Mesendoderm (in vitro differentiated cells): ENCODE measurements around the gene SEC24C.

ENCODE experiments used
- DNase-seq: peaks from one replicate; pipeline ENCODE4 v3.0.0; 2013
- H2AK5ac ChIP-seq: 2 replicates; pipeline ENCODE4 v1.6.1; 2013; ENCODE audit warnings: low read length, inconsistent platforms
- H2BK120ac ChIP-seq: 2 replicates; pipeline ENCODE4 v1.6.1; 2013; ENCODE audit warnings: low read depth, mild to moderate bottlenecking, low read length, moderate library complexity, mixed read lengths
- H2BK15ac ChIP-seq: replicated peaks from 2 replicates; pipeline ENCODE4 v1.6.1; 2013; ENCODE audit warnings: low read depth, mild to moderate bottlenecking, moderate library complexity
- H2BK5ac ChIP-seq: 2 replicates; pipeline ENCODE4 v1.6.1; 2013; ENCODE audit warnings: low read length, inconsistent platforms
- H3K18ac ChIP-seq: 2 replicates; pipeline ENCODE4 v1.6.1; 2013; ENCODE audit warnings: mild to moderate bottlenecking, low read length, mixed read lengths
- H3K23ac ChIP-seq: one replicate; pipeline ENCODE4 v1.6.1; 2013; ENCODE audit warnings: low read length
- H3K27ac ChIP-seq: 2 replicates; pipeline ENCODE4 v1.5.1; 2013; ENCODE audit warnings: low read depth, mild to moderate bottlenecking, inconsistent platforms, low read length, moderate library complexity
- H3K27me3 ChIP-seq: 2 replicates; pipeline ENCODE4 v1.6.1; 2013; ENCODE audit warnings: low read length, control low read depth, mild to moderate bottlenecking, inconsistent platforms; ENCODE audit not compliant: insufficient read depth, poor library complexity
- H3K36me3 ChIP-seq: 2 replicates; pipeline ENCODE4 v1.6.1; 2013; ENCODE audit warnings: low read length, inconsistent platforms; ENCODE audit not compliant: control insufficient read depth, insufficient read depth
- H3K4ac ChIP-seq: one replicate; pipeline ENCODE4 v1.6.1; 2013; ENCODE audit warnings: low read depth, mild to moderate bottlenecking, low read length, moderate library complexity
- H3K4me1 ChIP-seq: 2 replicates; pipeline ENCODE4 v1.6.1; 2013; ENCODE audit warnings: low read depth, low read length, inconsistent platforms; ENCODE audit not compliant: control insufficient read depth
- H3K4me2 ChIP-seq: 2 replicates; pipeline ENCODE4 v1.6.1; 2013; ENCODE audit warnings: low read length
- H3K4me3 ChIP-seq: 2 replicates; pipeline ENCODE4 v1.5.1; 2013; ENCODE audit warnings: mild to moderate bottlenecking, low read length
- H3K56ac ChIP-seq: one replicate; pipeline ENCODE4 v1.6.1; 2013; ENCODE audit warnings: low read length
- H3K79me1 ChIP-seq: 2 replicates; pipeline ENCODE4 v1.6.1; 2013; ENCODE audit warnings: low read length, inconsistent platforms
- H3K79me2 ChIP-seq: 2 replicates; pipeline ENCODE4 v1.6.1; 2013; ENCODE audit warnings: mild to moderate bottlenecking, low read length; ENCODE audit not compliant: control insufficient read depth, insufficient read depth
- H3K9ac ChIP-seq: 2 replicates; pipeline ENCODE4 v1.6.1; 2013; ENCODE audit warnings: low read length, inconsistent platforms
- H4K5ac ChIP-seq: one replicate; pipeline ENCODE4 v1.6.1; 2013; ENCODE audit warnings: low read length
- H4K8ac ChIP-seq: one replicate; pipeline ENCODE4 v1.6.1; 2013; ENCODE audit warnings: low read depth, mild to moderate bottlenecking, control low read depth, low read length, moderate library complexity
- WGBS: extraction: QIAGEN DNeasy Blood & Tissue Kit; methylation state at CpG from one replicate; pipeline ENCODE4 v1.1.7; 2013; ENCODE audit warnings: low lambda C conversion rate, missing lambda C conversion rate; ENCODE audit not compliant: insufficient coverage; ENCODE audit errors: extremely low coverage; 5-methylcytosine and 5-hydroxymethylcytosine counted together

Gene SEC24C

DNA sequence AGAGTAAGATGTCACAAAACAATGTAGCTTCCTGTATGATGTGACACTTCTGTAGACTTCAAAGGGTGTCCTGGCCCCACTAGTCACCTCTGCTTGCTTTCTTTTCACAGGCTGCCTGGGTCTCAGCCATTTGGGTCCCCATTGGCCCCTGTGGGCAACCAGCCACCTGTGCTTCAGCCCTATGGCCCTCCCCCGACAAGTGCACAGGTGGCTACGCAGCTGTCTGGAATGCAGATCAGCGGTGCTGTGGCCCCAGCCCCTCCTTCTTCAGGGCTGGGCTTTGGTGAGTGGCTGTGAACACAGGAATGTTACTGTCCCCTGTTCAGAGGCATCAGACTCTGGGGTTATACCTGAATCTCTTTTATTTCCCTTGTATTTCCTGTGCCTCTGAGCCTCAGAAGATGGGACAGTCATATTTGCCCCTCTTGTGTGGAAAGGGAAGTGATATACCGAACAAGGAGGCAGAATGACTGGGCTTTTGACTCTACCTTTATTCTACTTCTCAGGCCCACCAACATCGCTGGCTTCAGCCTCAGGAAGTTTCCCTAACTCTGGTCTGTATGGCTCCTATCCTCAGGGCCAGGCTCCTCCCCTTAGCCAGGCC, 15.4 kb downstream of the SEC24C start:
- no peak overlapping the region for H4K8ac ChIP-seq
- no peak overlapping the region for H4K5ac ChIP-seq
- H3K4me1 ChIP-seq = no peaks in the 10 kb centered on the region
- H3K56ac ChIP-seq = no peak overlapping the region
- no peak overlapping the region for H3K9ac ChIP-seq
- DNase-seq = no peak
- peaks cover 18% of the 10 kb centered on the region for H3K36me3 ChIP-seq
- H3K4me2 ChIP-seq = no peak overlapping the region
- no peak overlapping the region for H3K4ac ChIP-seq
- H3K4me3 ChIP-seq = no peak overlapping the region
- no peak overlapping the region for H2BK120ac ChIP-seq
- no peak overlapping the region for H3K23ac ChIP-seq
- no CpG with 5 or more reads among the region's 5 CpGs for WGBS
- no peak overlapping the region for H2BK15ac ChIP-seq
- H3K27ac ChIP-seq = no peak overlapping the region
- no peak overlapping the region for H2AK5ac ChIP-seq
- H3K79me1 ChIP-seq = no peaks in the 10 kb centered on the region
- H2BK5ac ChIP-seq = no peak overlapping the region
- no peaks in the 10 kb centered on the region for H3K27me3 ChIP-seq
- H3K79me2 ChIP-seq = no peaks in the 10 kb centered on the region
- no peak overlapping the region for H3K18ac ChIP-seq

DNA sequence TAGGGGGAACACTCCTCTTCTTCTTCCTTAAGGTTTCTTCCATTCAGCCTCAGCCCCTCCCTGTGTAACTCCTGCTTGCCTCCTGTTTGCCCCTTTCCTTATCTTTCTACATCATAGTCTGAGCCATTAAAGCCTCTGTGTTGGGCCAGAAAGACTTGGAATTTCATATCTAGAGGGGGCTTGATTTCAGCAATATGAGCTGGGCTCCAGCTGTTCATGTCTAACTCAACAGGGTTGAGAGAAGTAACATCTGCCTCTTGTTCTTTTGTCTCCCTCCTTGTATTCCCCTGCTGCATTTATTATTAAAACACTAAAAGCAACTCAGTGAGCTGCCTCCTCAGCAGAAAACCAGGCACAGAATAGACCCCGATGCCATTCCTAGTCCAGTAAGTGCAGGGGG, 17.6 kb downstream of the SEC24C start:
- Histone ChIP-seq H3K27me3 (no peaks in the 10 kb centered on the region), H2BK15ac (no peak overlapping the region), H3K79me2 (no peaks in the 10 kb centered on the region), H3K23ac (no peak overlapping the region), H2AK5ac (no peak overlapping the region), H3K18ac (no peak overlapping the region), H3K9ac (no peak overlapping the region), H3K4me2 (no peak overlapping the region), H3K4me3 (no peak overlapping the region), H2BK120ac (no peak overlapping the region), H3K4me1 (no peaks in the 10 kb centered on the region), H2BK5ac (no peak overlapping the region), H3K27ac (no peak overlapping the region), H3K79me1 (no peaks in the 10 kb centered on the region), H4K8ac (no peak overlapping the region), H3K56ac (no peak overlapping the region), H3K36me3 (peaks cover 28% of the 10 kb centered on the region), H4K5ac (no peak overlapping the region), H3K4ac (no peak overlapping the region)
- DNase-seq = no peak
- no CpG with 5 or more reads among the region's 1 CpG for WGBS

DNA sequence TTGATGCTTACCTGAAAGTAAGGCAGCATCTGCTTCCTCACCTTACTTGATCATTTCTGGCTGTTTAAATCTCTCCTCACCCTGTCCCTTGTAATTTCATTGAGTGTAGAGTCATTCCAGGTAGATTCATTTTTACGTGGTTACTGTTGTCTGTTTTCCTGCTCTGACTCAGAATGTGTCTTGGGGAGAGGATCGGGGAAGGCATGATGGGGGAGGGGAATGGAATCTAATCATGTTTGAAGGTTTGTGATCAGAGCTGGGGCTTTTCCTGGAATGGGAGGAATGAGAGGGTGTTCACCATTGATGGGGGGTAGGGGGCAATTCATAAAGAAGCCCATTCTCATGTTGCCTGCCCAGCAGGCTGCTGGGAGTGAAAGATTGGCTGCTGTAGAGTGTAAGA, 18.7 kb downstream of the SEC24C start:
- Histone ChIP-seq H3K18ac (no peak overlapping the region), H3K56ac (no peak overlapping the region), H4K8ac (no peak overlapping the region), H3K4ac (no peak overlapping the region), H3K9ac (no peak overlapping the region), H3K4me2 (no peak overlapping the region), H3K27ac (no peak overlapping the region), H4K5ac (no peak overlapping the region), H3K79me2 (no peaks in the 10 kb centered on the region), H3K23ac (no peak overlapping the region), H3K79me1 (no peaks in the 10 kb centered on the region), H2AK5ac (no peak overlapping the region), H3K4me1 (no peaks in the 10 kb centered on the region), H2BK5ac (no peak overlapping the region), H2BK15ac (no peak overlapping the region), H3K4me3 (no peak overlapping the region), H2BK120ac (no peak overlapping the region), H3K36me3 (peaks cover 32% of the 10 kb centered on the region), H3K27me3 (no peaks in the 10 kb centered on the region)
- DNase-seq = no peak
- no CpG with 5 or more reads among the region's 2 CpGs for WGBS

DNA sequence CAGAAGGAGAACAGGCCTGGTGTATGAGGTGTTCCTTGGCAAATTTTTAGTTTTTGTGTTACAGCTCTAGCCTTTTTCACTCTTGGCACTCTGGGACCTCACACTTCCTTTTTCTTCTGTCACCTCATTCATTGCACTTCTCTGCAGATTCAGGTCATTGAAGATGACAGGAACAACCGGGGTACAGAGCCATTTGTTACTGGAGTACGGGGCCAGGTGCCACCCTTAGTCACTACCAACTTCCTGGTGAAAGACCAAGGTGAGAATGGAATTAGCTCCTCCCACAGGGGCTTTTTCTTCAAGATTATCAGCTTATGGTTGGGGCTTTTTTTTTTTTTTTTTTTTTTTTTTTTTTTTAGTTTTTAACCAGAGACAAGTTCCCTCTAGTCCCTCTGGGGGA, 19.2 kb downstream of the SEC24C start:
- H2BK5ac ChIP-seq = no peak overlapping the region
- no peak for DNase-seq
- H2BK120ac ChIP-seq = no peak overlapping the region
- no peaks in the 10 kb centered on the region for H3K79me1 ChIP-seq
- H3K36me3 ChIP-seq = peaks cover 32% of the 10 kb centered on the region
- H2AK5ac ChIP-seq = no peak overlapping the region
- H4K5ac ChIP-seq = no peak overlapping the region
- no peak overlapping the region for H3K4me3 ChIP-seq
- H3K4me2 ChIP-seq = no peak overlapping the region
- no CpG with 5 or more reads among the region's 2 CpGs for WGBS
- H3K23ac ChIP-seq = no peak overlapping the region
- H4K8ac ChIP-seq = no peak overlapping the region
- H3K18ac ChIP-seq = no peak overlapping the region
- H3K4me1 ChIP-seq = no peaks in the 10 kb centered on the region
- no peak overlapping the region for H3K56ac ChIP-seq
- H3K79me2 ChIP-seq = no peaks in the 10 kb centered on the region
- no peak overlapping the region for H3K9ac ChIP-seq
- no peak overlapping the region for H2BK15ac ChIP-seq
- no peak overlapping the region for H3K4ac ChIP-seq
- H3K27ac ChIP-seq = no peak overlapping the region
- no peaks in the 10 kb centered on the region for H3K27me3 ChIP-seq

DNA sequence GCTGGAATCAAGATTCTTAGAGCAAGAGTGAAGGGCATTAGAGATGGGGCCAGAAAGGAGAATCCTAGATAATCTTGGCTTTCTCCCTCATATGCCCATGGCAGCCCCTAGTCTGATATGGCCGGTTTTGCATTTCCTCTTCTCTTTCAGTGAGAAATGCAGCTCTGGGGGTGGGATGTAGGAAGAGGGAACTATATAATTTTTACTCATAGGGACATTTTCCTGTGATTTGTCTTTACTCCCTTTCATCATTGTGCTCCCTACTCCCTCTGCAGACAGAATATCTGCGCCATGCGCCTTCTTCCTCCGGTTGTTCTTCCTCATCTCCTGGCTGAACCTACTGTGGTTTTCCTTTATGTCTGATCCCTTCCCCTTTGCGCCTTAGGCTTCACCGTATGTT, 20.9 kb downstream of the SEC24C start:
- no peak overlapping the region for H3K4ac ChIP-seq
- no peaks in the 10 kb centered on the region for H3K79me2 ChIP-seq
- H2BK120ac ChIP-seq = no peak overlapping the region
- no peaks in the 10 kb centered on the region for H3K4me1 ChIP-seq
- DNase-seq = no peak
- H3K56ac ChIP-seq = no peak overlapping the region
- H3K36me3 ChIP-seq = peaks cover 33% of the 10 kb centered on the region
- H4K8ac ChIP-seq = no peak overlapping the region
- no peak overlapping the region for H3K9ac ChIP-seq
- no peaks in the 10 kb centered on the region for H3K27me3 ChIP-seq
- no peak overlapping the region for H3K4me2 ChIP-seq
- H4K5ac ChIP-seq = no peak overlapping the region
- H3K4me3 ChIP-seq = no peak overlapping the region
- no peak overlapping the region for H3K18ac ChIP-seq
- H3K79me1 ChIP-seq = no peaks in the 10 kb centered on the region
- H2BK15ac ChIP-seq = no peak overlapping the region
- no peak overlapping the region for H3K27ac ChIP-seq
- no peak overlapping the region for H2AK5ac ChIP-seq
- no peak overlapping the region for H2BK5ac ChIP-seq
- no peak overlapping the region for H3K23ac ChIP-seq
- no CpG with 5 or more reads among the region's 6 CpGs for WGBS

DNA sequence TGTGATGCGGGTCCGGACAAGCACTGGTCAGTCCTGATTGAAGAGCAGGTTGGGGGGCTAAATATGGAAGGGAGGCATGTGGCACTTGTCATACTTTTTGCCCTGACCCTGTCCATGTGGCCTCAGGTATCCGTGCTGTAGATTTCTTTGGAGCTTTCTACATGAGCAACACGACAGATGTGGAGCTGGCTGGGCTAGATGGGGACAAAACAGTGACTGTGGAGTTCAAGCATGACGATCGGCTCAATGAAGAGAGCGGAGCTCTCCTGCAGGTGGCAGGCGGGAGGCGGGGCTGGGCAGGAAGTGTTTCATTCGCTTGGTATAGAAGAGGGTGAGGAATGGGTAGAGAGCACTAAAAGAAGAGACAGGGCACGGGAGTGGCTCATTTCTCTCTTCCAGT, 24.7 kb downstream of the SEC24C start:
- Histone ChIP-seq H2BK5ac (no peak overlapping the region), H3K4me1 (no peaks in the 10 kb centered on the region), H3K79me1 (peaks cover 3% of the 10 kb centered on the region), H3K27ac (no peak overlapping the region), H4K5ac (no peak overlapping the region), H2AK5ac (no peak overlapping the region), H3K18ac (no peak overlapping the region), H3K27me3 (no peaks in the 10 kb centered on the region), H3K36me3 (peaks cover 28% of the 10 kb centered on the region), H3K79me2 (peaks cover under 1% of the 10 kb centered on the region), H2BK120ac (no peak overlapping the region), H3K4ac (no peak overlapping the region), H2BK15ac (no peak overlapping the region), H3K4me3 (no peak overlapping the region), H3K23ac (no peak overlapping the region), H3K9ac (no peak overlapping the region), H3K4me2 (no peak overlapping the region), H3K56ac (no peak overlapping the region), H4K8ac (no peak overlapping the region)
- WGBS = no CpG with 5 or more reads among the region's 11 CpGs
- no peak for DNase-seq
